Hematopoietic multipotent progenitor cell treated with erythropoietin and hydrocortisone succinate and interleukin-3 and kit ligand, for 4 days (in vitro differentiated cells): ENCODE data around the gene ATXN1.
A peak's percentile ranks its signal among the peaks of the same experiment; 100 is the strongest.
"Not testable (repeated sequence)": the region's sequence is repeated elsewhere in the genome, so short reads cannot be mapped to it uniquely, and the experiment has no call there.

ENCODE experiments used
- DNase-seq: peaks from one replicate; pipeline ENCODE4 v3.0.0-alpha.2; 2015

The ATXN1 gene

DNA sequence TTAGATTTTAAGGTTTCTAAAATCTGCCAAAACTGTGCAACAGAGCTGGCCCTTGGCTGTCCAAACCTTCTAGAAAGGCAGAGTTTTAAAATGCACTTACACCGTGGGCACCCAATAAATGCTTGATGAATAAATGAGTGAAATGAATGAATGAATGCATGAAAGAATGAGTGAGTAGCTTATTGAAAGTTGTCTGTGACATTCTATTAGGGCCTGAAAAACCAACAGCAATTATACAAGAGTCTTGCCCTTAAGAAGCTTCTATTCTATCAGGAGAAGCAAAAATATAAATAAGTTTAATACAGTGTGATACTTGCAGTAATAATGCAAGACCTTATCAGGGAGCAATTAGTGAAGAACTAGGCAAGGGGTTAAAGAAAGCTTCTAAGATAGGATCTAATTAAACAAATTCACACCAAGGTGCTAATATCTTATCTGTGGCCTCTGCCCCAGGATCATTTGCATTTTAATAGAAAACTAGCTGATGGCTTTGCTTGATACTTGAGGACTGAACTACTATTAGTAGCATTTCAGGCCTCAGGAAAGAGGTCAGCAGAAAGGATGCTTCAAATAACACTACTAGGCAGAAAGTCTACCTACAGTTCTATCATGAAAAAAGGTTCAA is 292.2 kb downstream of the ATXN1 start:
- DNase-seq: no peak

DNA sequence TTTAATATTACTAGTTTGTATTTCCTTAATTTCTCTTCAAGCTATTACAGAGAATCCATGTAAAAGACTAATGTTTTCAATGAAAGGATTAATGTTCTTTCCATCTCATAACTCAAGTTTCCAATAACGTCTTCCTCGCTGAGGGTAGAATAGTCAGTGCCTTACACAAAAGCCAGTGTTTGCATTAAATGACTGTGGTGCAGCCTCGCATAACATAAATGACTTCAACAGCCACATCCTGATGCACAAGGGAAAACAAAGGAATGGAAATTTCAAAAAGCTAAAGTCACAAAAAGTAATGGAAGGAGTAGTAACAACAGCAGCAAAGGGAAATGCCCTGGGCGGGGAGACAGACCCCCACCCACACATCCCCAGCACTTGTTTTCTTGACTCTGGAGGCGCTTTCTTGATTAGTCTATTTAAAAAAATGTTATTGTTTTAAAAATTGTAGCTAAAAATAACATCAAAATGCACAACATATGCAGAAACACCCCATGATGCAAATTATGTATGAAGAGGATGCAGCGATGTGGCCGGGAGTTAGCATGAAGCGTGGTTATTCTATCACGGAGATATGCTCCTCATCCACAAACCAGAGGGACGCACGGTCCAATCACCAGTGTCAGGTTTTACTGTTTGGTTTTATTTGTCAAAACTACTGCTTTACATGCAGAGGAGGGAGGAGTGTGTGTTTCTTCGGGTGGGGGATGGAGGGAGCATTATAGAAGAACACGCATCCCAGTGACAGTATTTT is 294.3 kb downstream of the ATXN1 start:
- no peak for DNase-seq

GRCh38 chr6:16464045-16464444 is 297.2 kb downstream of the ATXN1 start:
- no peak for DNase-seq

GRCh38 chr6:16463246-16463645 is 298.0 kb downstream of the ATXN1 start:
- DNase-seq: not testable (repeated sequence)

- DNase-seq: no peak
Observed at GRCh38 chr6:16461491-16461890, 299.8 kb downstream of the ATXN1 start.

DNA sequence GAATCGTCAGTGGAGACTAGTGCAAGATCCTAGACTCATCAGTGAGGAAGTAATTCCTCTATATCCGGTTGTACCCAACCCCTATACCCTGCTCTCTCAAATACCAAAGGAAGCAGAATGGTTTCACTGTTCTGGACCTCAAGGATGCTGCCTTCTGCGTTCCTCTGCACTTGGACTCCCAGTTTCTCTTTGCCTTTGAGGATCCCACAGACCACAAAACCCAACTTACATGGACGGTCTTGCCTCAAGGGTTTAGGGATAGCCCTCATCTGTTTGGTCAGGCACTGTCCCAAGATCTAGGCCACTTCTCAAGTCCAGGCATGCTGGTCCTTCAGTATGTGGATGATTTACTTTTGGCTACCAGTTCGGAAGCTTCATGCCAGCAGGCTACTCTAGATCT is 301.8 kb downstream of the ATXN1 start:
- DNase-seq: not testable (repeated sequence)

GRCh38 chr6:16452348-16452747 is 308.9 kb downstream of the ATXN1 start:
- no peak for DNase-seq

DNA sequence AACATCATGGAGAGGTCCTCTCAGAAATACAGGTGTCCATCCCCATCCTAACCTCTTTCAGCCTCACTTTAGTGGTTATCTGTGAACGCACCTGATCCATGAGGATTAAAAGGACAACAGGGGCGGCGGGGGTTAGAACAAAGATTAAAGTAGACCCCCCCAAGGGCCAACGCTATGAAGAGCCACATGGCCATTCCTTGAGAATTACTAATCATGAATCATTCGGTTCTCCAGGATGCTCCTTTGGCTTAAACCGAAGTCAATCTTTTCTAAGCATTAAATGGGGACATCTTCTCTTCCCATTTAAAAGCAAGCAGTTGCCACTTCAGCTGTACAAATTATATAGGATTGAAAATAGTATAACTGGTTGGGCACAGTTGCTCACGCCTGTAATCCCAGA is 310.4 kb downstream of the ATXN1 start:
- DNase-seq: no peak

GRCh38 chr6:16450285-16450684 is 311.0 kb downstream of the ATXN1 start:
- no peak for DNase-seq

DNA sequence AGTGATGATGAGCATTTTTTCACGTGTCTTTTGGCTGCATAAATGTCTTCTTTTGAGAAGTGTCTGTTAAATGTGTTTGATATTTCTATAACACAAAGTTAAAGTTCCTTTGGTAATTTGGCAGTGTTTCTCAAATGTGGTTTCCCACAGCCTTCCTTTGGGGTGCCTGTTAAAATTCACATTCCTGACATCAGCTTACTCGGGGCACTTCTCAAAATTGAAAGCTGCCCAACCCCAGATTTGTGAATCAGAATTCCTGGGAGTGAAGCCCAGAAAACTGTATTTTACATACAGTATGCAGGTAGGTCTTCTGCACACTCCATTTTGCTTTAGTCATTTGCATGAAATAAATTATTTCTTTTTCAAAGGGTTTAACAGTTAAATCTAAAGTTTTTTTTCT is 315.0 kb downstream of the ATXN1 start:
- DNase-seq: peak; percentile 8

- no peak for DNase-seq
Observed at GRCh38 chr6:16442031-16442430, 319.2 kb downstream of the ATXN1 start.

GRCh38 chr6:16441262-16441661 is 320.0 kb downstream of the ATXN1 start:
- no peak for DNase-seq

DNA sequence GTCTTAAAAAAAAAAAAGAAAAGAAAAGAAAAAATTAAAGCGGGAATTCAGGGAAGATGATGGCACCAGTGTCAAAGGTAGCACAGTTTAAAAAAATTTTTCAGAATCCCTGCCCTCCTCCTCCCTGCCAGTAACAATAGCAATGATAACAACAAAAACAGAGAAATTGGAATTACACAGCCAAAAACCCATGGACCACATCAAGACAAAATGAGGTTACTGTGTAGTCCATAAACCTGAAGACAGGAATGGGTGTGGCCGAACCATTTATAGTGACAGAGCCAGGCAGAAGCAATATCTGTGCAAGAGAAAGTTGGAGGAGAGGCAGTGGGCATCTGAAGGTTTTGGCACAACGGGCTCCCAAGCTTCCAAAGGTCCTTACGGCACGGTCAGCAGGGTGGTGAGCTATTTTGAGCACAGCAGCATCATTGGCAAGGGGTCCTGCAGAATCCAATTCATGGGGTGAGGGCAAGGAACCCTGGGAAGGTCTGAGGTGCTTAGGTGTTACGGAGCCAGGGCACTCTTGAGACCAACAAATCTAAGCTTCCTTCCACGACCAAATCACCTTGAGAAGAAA is 320.5 kb downstream of the ATXN1 start:
- DNase-seq: no peak

DNA sequence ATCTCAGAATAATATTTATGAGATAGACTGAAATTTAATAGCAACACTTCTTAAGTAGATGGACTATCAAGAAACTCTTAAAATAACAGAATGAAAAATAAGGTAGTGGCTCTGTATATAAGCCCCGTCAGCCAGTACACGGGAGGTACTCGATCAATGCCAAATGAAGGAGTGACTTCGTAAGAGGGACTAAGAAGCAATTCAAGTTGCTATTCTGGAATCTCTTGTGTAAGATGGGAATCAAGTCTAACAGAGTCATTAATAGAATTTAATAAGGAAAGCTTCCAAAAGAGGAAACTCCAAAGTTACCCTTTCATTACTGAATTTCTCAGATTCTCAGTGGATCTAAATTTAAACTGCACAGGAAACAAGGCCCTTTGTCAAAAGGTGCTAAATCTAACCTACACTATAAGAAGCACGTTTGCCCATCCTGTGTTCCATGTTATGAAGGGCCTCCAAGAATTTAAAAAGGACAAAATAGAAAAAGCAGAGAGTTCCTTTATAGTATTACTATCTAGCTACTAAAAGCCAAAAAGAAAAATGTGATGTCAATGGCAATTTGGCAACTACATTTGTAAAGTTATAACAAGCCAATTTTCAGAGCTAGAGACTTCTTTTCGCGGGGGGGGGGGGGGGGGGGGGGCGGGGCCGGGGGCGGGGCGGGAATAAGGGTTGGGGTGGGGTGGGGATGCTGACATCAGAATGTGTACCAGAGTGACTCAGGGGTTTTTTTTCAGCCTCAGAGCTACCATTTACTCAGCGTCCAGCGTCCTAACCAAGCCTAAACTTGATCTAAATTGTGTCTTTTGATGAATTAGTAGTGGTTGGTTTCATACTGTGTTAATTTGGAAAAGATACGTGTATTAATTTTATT is 322.3 kb downstream of the ATXN1 start:
- DNase-seq: peak; percentile 44

- no peak for DNase-seq
Observed at GRCh38 chr6:16437984-16438383, 323.3 kb downstream of the ATXN1 start.

DNA sequence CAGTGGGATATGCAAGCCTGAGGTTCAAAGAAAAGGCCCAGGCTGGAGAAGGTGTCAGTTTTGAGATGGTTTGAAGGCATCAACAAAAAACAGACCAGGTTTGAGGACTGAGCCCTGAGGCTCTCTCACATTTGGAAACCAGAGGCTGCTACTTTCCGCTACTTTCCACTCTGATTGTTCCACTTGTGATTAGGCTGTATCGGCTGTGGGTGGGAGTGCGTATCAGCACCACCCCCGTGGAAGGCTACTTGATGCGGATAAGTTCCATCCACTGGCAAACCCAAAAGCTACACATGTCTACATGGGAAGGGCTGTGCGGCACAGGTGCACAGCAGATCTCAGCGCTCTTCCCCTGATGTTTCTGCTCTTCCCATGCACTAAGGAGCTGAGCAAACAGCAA is 324.2 kb downstream of the ATXN1 start:
- no peak for DNase-seq

- no peak for DNase-seq
Observed at GRCh38 chr6:16436550-16436949, 324.7 kb downstream of the ATXN1 start.

GRCh38 chr6:16434885-16435284 is 326.4 kb downstream of the ATXN1 start:
- no peak for DNase-seq

- DNase-seq: no peak
Observed at GRCh38 chr6:16433338-16433890, 327.8 kb downstream of the ATXN1 start.

DNA sequence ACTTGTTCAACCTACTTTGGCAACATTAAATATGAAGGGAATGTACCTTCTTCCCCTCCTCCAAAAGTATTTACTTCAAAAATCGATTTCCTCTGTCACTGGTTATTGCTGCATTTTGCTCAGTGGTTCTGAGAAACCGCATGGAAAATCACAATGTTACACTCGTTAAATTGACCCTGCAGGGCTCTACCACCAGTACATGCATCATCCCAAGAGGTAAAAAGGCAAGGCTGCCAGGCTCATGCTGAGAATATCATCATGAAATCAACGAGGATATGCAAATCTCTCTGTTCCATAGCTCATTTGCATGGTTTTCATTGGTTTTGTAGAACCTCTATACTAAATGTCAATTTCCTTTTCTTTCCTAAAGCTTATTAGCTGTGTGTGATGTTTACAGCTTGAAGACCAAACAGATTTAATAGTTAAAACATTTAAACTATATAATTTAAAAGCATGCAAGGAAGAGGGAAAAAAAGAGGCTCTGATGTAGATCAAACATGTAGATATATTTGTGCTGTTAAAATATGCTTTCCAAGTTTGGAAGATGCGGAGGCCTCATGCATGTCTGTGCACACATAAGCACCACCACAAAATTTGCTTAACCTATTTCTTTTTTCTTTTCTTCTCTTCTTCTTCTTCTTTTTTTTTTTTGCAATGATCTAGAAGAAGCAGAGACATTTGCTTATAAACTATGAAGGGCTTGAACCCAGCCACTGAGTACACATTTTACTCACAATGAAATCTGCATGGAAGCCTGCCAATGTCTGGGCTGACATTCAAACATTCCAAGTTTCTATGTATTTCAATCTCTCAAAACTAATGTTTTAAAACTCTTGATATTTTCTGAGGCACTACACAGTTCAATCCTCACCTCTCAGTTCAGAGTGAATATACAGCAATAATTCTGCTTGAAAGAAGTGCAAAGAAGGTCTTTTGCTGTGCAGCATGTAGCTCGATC is 328.9 kb downstream of the ATXN1 start:
- DNase-seq: no peak

DNA sequence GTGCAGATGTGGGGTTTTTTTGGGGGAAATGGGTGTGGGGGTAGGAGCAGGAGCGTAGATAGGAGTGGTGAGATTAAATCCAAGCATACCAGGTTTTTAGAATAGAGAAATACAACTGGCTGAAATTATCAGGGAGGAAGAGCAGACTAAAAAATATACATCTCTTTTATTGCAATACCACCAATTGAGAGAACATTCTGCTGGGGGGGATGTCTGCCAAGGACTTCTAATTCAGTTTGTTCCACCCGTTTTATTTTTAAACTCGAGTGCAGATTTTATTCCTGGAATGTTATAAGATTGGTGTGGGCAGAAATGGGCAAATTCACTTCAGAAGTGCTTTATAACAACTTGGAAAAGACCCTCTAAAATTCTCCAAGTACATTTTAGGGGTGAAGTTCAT is 330.2 kb downstream of the ATXN1 start:
- DNase-seq: no peak
